Psoas muscle (tissue), 8 donors: Measurements from ENCODE around the gene TLE4. TPM values are rescaled to one million over a fixed set of nuclear protein-coding genes. Genes with fewer than 3 reads are reported as not detected.

Experiments
- ATAC-seq, 4 donors: fragments of 200-7000 bp; cut with Tn5 transposase; one replicate each; pipeline ENCODE4 v1.9.1; 2020; ENCODE audit warnings: moderate library complexity in 3 of 4, mild to moderate bottlenecking in 2 of 4
- DNase-seq, 2 donors: peaks; one replicate each; pipeline ENCODE4 v3.0.0-alpha.2; 2020
- H3K27ac ChIP-seq: fragments of 200-600 bp; one replicate; pipeline ENCODE4 v1.8.0; 2022
- H3K27me3 ChIP-seq, 3 donors: fragments of 200-600 bp in 1 of 3; one replicate each; pipeline versions ENCODE4 v1.6.1 to v1.8.0; 2013 to 2022; ENCODE audit warnings: low read length in 2 of 3, mild to moderate bottlenecking in 2 of 3, moderate library complexity in 1 of 3; ENCODE audit not compliant: insufficient read depth in 3 of 3
- H3K36me3 ChIP-seq, 2 donors: fragments of 200-600 bp in 1 of 2; one replicate each; pipeline versions ENCODE4 v1.6.1 to v1.8.0; 2013 to 2022; ENCODE audit warnings: low read depth in 1 of 2, mild to moderate bottlenecking in 1 of 2, moderate library complexity in 1 of 2; ENCODE audit not compliant: insufficient read depth in 1 of 2
- H3K4me1 ChIP-seq: fragments of 200-600 bp; one replicate; pipeline ENCODE4 v1.8.0; 2022
- H3K4me3 ChIP-seq: fragments of 200-600 bp; one replicate; pipeline ENCODE4 v1.8.0; 2022; ENCODE audit warnings: mild to moderate bottlenecking
- H3K9me3 ChIP-seq: fragments of 200-600 bp; one replicate; pipeline ENCODE4 v1.8.0; 2022
- WGBS, 3 donors: extraction: QIAGEN DNeasy Blood & Tissue Kit; methylation state at CpG; one replicate each; pipeline versions ENCODE4 v1.1.6 to v1.1.7; 2013; 5-methylcytosine and 5-hydroxymethylcytosine counted together
- intact Hi-C, 2 donors: fragments of 100-400 bp; cut with DNase I; formaldehyde crosslinking; loops; one replicate each; pipeline versions ENCODE4 v1.11.0 to v1.14.2; 2022
- polyA plus RNA-seq, 3 donors: library from polyadenylated mRNA; stranded (reverse); fragments of 200-250 nt; gene quantifications; one replicate each; pipeline ENCODE4 v1.2.3, GENCODE V29; 2013
- total RNA-seq, 4 donors: library from RNA; stranded (reverse); fragmentation: NEBNext Ultra II Directional in 2 of 4; extraction: Animal tissue kit (Norgen Biotek cat#: 25700) in 2 of 4; gene quantifications; one replicate each; pipeline versions ENCODE4 v1.2.1 to v1.2.4, GENCODE V29; 2021 to 2023
- TF ChIP-seq, protein P1 (sequence below): fragments of 200-600 bp; IDR thresholded peaks from one replicate; pipeline ENCODE4 v1.8.0; 2022; ENCODE audit warnings: antibody characterized with exemption
- donor health status: healthy with polysubstance abuse.
- donor health status: DM: no; HTN: no; CAD: no; lungs with moderate emphysema.
- donor health status: Bipolar disorder and iron deficiency.
- donor health status: healthy.
- donor health status: DM: yes; HTN: yes; CAD: no.
- donor health status: DM: no; HTN: no; CAD: no.
- donor health status: DM: no; HTN: no; CAD: no.
- donor health status: DM: yes; HTN: yes; CAD: no.

TLE4 gene
- total and polyA plus RNA-seq, 7 donors: 5.1 to 51.9 (median 18.5) TPM

DNA sequence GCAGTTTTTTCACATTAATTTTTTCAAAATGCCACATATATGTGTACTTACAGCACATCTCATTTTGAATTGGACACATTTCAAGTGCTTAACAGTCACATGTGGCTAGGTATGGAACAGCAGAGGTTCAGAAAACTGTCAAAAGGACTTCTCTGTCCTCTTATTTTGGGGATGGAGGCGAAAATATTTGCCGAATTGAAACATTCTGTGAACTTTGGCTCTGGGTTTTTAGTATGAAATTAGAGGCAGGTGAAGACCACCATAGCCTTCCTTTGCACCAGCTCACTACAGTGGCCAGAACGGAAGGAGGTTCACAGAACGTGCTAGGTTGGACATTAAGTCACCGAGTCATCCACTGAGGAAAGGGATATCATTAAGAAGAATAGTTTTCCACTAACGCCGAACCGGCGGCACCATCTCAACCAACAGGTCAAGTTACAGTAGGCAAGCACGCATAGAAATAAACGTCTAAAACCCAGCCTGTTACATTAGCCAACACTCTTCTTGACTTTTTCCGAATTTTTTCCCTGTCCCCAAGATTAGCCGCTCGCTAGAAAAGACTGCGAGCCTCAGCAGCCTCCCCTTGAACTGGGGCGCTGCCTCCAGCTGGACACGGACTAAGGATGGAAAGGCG is 1.8 kb upstream of the TLE4 start:
- ATAC-seq: no peak
- intact Hi-C loops: loop anchor here (5.0 to 10.0 kb wide), 6 partner anchors 95 to 425 kb away; no protein-coding TSS in a partner anchor
- Histone ChIP-seq H3K4me1 (peaks cover 10% of the 10 kb centered on the region), H3K9me3 (no peaks in the 10 kb centered on the region), H3K36me3 (no peaks in the 10 kb centered on the region), H3K4me3 (peak overlapping the region; percentile 75), H3K27ac (no peak overlapping the region), H3K27me3 (no peaks in the 10 kb centered on the region)
- TF ChIP-seq, protein P1, sequence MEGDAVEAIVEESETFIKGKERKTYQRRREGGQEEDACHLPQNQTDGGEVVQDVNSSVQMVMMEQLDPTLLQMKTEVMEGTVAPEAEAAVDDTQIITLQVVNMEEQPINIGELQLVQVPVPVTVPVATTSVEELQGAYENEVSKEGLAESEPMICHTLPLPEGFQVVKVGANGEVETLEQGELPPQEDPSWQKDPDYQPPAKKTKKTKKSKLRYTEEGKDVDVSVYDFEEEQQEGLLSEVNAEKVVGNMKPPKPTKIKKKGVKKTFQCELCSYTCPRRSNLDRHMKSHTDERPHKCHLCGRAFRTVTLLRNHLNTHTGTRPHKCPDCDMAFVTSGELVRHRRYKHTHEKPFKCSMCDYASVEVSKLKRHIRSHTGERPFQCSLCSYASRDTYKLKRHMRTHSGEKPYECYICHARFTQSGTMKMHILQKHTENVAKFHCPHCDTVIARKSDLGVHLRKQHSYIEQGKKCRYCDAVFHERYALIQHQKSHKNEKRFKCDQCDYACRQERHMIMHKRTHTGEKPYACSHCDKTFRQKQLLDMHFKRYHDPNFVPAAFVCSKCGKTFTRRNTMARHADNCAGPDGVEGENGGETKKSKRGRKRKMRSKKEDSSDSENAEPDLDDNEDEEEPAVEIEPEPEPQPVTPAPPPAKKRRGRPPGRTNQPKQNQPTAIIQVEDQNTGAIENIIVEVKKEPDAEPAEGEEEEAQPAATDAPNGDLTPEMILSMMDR: no peak
- no peak for DNase-seq
- 10 to 19% (median 14%) methylated on average over 18 of the region's 18 CpGs for WGBS, 3 donors

DNA sequence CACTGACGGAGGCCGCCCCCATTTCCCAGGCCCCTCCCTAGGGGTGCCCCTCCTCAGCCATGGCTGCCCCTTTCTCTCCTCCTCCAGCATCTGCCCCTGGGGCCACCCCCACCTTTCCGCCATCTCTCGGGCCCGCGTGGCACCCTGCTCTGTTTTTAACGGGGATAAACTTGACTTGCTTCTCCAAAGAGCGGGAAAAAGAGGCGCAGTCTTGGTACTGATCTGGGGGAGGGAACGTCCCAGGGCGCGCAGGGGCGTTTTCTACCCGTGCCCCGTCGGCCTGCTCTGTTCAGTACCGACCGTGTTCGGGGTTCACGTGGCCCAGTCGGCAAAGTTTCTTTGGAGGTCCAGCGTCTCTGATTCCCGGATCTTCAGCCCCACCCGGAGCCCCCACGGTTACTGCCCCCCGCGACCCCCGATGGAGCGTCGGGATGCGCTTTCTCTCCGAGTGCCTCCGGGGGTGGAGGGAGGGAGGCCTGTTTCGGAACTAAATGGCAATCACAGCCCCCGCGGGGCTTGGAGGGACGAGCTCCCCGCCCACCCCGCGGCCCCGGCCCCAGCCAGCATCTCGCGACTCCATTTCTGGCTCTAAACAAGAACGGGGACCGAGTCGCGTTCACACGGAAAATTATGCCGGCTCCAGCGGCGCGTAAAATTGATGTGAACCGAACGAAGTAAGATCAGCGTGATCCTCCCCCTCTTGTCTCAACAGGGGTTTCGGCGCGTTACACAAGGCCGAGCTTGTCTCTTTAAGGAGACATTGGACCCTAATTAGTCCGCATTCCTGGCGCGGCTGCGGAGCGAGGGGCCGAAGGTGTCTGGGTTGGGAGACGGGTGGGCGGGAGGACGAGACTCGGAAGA is 1.1 kb upstream of the TLE4 start:
- Histone ChIP-seq H3K27me3 (no peaks in the 10 kb centered on the region), H3K4me3 (peak overlapping the region; percentile 75), H3K27ac (peak overlapping the region; percentile 70), H3K36me3 (no peaks in the 10 kb centered on the region), H3K4me1 (peaks cover 17% of the 10 kb centered on the region), H3K9me3 (no peaks in the 10 kb centered on the region)
- 0 to 2% (median 1%) methylated on average over 68 to 69 of the region's 69 CpGs for WGBS, 3 donors
- ATAC-seq (peak in 2 of 4 donors; percentile 4 to 10), DNase-seq (peak; percentile 28 to 66)
- TF ChIP-seq, protein P1: no peak
- intact Hi-C loops: loop anchor here (5.0 to 10.0 kb wide), 5 partner anchors 94 to 404 kb away; no protein-coding TSS in a partner anchor

DNA sequence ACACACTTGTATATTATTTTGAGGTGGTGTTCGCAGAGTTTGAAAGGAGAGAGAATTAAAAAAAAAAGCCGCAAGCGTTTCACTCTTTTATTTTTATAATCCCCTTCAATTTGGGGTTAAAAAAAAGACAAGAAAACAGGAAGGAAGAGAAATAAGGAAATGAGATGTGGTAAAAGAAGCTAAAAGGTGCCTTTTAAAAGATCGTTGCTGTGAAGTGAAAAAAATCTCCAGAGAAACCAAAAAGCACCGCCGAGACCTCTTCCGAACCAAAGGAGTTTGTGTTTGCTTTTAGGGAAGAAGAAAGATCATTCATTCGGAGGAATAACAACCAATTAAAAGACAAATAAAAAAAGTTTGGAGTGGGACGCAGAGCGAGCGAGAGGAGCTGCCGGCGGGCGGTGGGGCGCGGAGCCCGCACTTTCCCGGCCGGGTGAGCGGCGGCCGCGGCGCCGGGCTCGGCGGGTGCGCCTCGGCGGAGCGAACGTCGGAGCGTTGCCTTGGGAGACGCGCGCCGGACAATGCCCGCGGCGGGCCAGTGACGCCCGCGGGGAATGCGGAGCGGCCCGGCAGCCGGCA is 355 bp downstream of the TLE4 start:
- Histone ChIP-seq H3K9me3 (no peaks in the 10 kb centered on the region), H3K27me3 (no peaks in the 10 kb centered on the region), H3K36me3 (peaks cover 0 to 6% of the 10 kb centered on the region in 2 donors), H3K27ac (peak overlapping the region; percentile 97), H3K4me1 (peaks cover 30% of the 10 kb centered on the region), H3K4me3 (peak overlapping the region; percentile 96)
- intact Hi-C loops: loop anchor here (5.0 to 10.0 kb wide), 5 partner anchors 93 to 403 kb away; no protein-coding TSS in a partner anchor
- ATAC-seq (peak; percentile 35 to 50 (median 42)), DNase-seq (no peak)
- WGBS, 3 donors: 0 to 1% (median 0%) methylated on average over 37 to 48 of the region's 48 CpGs
- TF ChIP-seq, protein P1: no peak

DNA sequence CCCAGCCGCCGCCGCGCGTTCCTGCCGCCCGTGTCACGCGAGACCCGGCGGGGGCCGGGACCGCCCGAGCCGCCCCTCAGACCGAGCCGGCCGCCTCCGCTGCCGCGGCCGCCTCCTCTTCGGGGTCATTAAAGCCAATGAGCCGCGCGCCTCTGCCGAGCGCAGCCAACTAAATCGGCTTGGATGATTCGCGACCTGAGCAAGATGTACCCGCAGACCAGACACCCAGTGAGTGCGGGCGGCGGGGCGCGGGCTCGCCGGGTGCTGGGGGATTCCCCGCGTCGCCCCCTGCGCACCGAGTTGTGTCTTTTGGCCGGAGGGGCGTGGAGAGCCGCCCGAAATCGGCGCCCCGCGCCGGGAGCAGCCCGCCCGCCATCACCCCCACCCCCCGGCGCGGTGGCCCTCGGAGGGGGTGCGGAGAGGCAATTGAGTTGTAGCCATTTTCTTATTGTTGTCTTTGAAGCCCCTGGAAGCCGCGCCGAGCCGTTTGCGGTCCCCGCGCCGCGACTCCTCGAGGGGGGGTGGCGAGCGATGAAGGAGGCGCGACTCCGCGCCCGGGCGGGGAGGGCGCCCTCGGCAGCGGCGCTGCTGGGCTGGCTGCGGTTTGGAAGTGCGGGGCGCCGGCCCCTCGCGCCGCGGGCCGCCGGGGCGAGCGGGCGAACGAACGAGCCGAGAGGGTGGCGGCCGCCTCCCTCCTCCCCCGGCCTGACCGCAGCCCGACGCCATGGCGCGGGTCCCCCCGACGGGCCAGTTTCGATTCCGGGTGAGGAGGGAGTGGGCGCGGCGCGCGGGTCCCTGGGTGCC is 1.0 kb downstream of the TLE4 start:
- intact Hi-C loops: loop anchor here (5.0 to 10.0 kb wide), 5 partner anchors 92 to 402 kb away; no protein-coding TSS in a partner anchor
- Histone ChIP-seq H3K27ac (peak overlapping the region; percentile 97), H3K27me3 (no peaks in the 10 kb centered on the region), H3K9me3 (no peaks in the 10 kb centered on the region), H3K4me1 (peaks cover 37% of the 10 kb centered on the region), H3K4me3 (peak overlapping the region; percentile 96), H3K36me3 (peaks cover 0 to 6% of the 10 kb centered on the region in 2 donors)
- DNase-seq: peak; percentile 61 to 80
- WGBS, 3 donors: 0% methylated on average over 55 to 115 of the region's 115 CpGs
- TF ChIP-seq, protein P1: no peak
- peak in 1 of 4 donors; percentile 28 for ATAC-seq
